HepG2 (cell line): ENCODE data around the gene PLK2. TPM values are rescaled to one million over a fixed set of nuclear protein-coding genes. Genes with fewer than 3 reads are reported as not detected.

ENCODE experiments used
- ADNP ChIP-seq: sonication (generic); formaldehyde crosslinking; IDR thresholded peaks from 2 replicates; pipeline ENCODE4 v1.4.0; 2020; ENCODE audit warnings: missing genetic modification reagents
- FLYWCH1 ChIP-seq: sonication (generic); formaldehyde crosslinking; IDR thresholded peaks from 2 replicates; pipeline ENCODE4 v1.8.1; 2023; ENCODE audit warnings: mild to moderate bottlenecking, missing genetic modification reagents
- NAIF1 ChIP-seq: sonication (generic); formaldehyde crosslinking; IDR thresholded peaks from 2 replicates; pipeline ENCODE4 v1.5.0; 2020; ENCODE audit warnings: mild to moderate bottlenecking, missing genetic modification reagents, borderline replicate concordance
- POLR2AphosphoS5 ChIP-seq: IDR thresholded peaks from 2 replicates; pipeline ENCODE4 v1.6.1; 2012; ENCODE audit warnings: low read depth, low read length
- RNF2 ChIP-seq: fragments of 450-650 bp; conservative IDR thresholded peaks from 2 replicates; pipeline ENCODE4 v1.6.1; 2016; ENCODE audit warnings: low read depth
- TOE1 ChIP-seq: sonication (generic); formaldehyde crosslinking; IDR thresholded peaks from 2 replicates; pipeline ENCODE4 v1.4.0; 2020; ENCODE audit warnings: mild to moderate bottlenecking, missing genetic modification reagents
- TP53 ChIP-seq: sonication (generic); formaldehyde crosslinking; conservative IDR thresholded peaks from 2 replicates; pipeline ENCODE4 v1.4.0; 2020; ENCODE audit warnings: missing genetic modification reagents
- YY1 ChIP-seq: IDR thresholded peaks from 2 replicates; pipeline ENCODE4 v1.6.1; 2011; ENCODE audit warnings: low read length, low read depth, moderate library complexity, mild to moderate bottlenecking; ENCODE audit not compliant: insufficient read depth, insufficient replicate concordance
- ZFX ChIP-seq: sonication (generic); formaldehyde crosslinking; IDR thresholded peaks from 2 replicates; pipeline ENCODE4 v1.4.0; 2020; ENCODE audit warnings: mild to moderate bottlenecking, low read depth, missing genetic modification reagents, moderate library complexity
- ZNF577 ChIP-seq: sonication (generic); formaldehyde crosslinking; IDR thresholded peaks from 2 replicates; pipeline ENCODE4 v1.4.0; 2020; ENCODE audit warnings: mild to moderate bottlenecking, low read depth, missing genetic modification reagents, borderline replicate concordance
- ZNF7 ChIP-seq: IDR thresholded peaks from 2 replicates; pipeline ENCODE4 v1.6.1; 2016; ENCODE audit warnings: missing biosample characterization, missing genetic modification reagents
- ZSCAN30 ChIP-seq: sonication (generic); formaldehyde crosslinking; IDR thresholded peaks from 2 replicates; pipeline ENCODE4 v1.5.0; 2020; ENCODE audit warnings: mild to moderate bottlenecking, missing genetic modification reagents
- polyA plus RNA-seq, 8 experiments: library from polyadenylated mRNA; depleted of rRNA in 3 of 8; stranded (reverse) in 7 of 8; unstranded in 1 of 8; fragments of >200 nt; fragmentation: Illumina TruSeq in 4 of 8; extraction: Trizol in 4 of 8; gene quantifications; 2 replicates each; pipeline versions ENCODE4 v1.2.1 to v1.2.3, GENCODE V29; 2011 to 2016; ENCODE audit warnings: low read depth in 4 of 8, missing spikeins in 1 of 8, mixed read lengths in 1 of 8; ENCODE audit not compliant: insufficient read depth in 1 of 8
- total RNA-seq, 5 experiments: library from RNA; depleted of rRNA; stranded (reverse); fragments of >200 nt; fragmentation: Illumina TruSeq; extraction: Trizol; gene quantifications; 2 replicates each; pipeline ENCODE4 v1.2.3, GENCODE V29; 2016; ENCODE audit warnings: low read depth in 1 of 5
- TF ChIP-seq, protein P1 (sequence below): sonication (generic); formaldehyde crosslinking; IDR thresholded peaks from 2 replicates; pipeline ENCODE4 v1.4.0; 2020; ENCODE audit warnings: missing genetic modification reagents
- TF ChIP-seq, protein P2 (sequence below), 2 experiments: sonication (generic) in 1 of 2; formaldehyde crosslinking in 1 of 2; IDR thresholded peaks; 2 replicates each; pipeline versions ENCODE4 v1.5.1 to v1.6.1; 2011 to 2020; ENCODE audit warnings: borderline replicate concordance in 1 of 2, low read depth in 1 of 2, low read length in 1 of 2, mild to moderate bottlenecking in 1 of 2, missing genetic modification reagents in 1 of 2, moderate library complexity in 1 of 2
- TF ChIP-seq, protein P3 (sequence below): IDR thresholded peaks from 2 replicates; pipeline ENCODE4 v1.6.1; 2016; ENCODE audit warnings: low read depth
- TF ChIP-seq, protein P4 (sequence below): sonication (generic); formaldehyde crosslinking; IDR thresholded peaks from 2 replicates; pipeline ENCODE4 v1.9.0; 2021; ENCODE audit warnings: missing genetic modification reagents, borderline replicate concordance
- TF ChIP-seq, protein P5 (sequence below): sonication (generic); formaldehyde crosslinking; IDR thresholded peaks from 2 replicates; pipeline ENCODE4 v1.5.1; 2020; ENCODE audit warnings: missing genetic modification reagents, mild to moderate bottlenecking, borderline replicate concordance

PLK2 gene
- total and polyA plus RNA-seq, 2 of the 13 experiments (the other 11 are each of a cell fraction or from before 2014, with no cell fraction given), result 9.6 to 29.6 TPM

DNA sequence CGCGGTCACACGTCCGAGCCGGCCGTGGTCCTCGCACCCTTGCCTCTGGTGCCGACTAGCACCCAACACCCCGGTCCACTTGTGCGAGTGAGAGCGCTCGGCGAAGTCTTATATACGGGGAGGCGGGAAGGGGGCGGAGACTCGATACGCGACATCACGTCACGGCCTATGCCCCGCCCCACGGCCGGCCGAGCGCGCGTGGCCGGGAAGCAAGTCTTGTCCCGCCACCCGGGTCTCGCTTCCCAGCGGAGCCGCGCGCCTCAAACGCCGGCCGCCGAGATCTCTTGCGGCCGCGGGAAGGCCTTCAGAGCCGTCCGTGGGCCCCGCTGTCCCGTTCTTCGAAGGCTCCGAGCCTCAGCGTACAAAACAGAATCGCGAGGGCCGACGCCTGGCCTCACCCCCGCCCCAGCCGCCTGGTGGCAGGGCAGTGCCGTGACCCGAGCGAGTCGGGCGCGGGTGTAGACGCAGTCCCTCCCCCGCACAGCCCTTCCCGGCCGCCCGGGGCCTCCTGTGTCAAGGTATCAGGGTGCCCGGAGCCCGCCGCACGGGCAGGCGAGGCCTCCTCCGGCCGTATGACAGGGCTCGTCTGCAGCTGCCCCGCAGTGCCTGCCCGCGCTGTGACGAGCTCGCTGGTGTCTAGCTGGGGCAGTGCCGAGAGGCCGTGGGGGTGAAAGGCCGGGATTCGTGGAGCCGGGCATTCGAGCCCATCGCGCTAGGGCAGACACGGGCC lies at the start of gene PLK2 (continued):
- TF ChIP-seq, protein P1, sequence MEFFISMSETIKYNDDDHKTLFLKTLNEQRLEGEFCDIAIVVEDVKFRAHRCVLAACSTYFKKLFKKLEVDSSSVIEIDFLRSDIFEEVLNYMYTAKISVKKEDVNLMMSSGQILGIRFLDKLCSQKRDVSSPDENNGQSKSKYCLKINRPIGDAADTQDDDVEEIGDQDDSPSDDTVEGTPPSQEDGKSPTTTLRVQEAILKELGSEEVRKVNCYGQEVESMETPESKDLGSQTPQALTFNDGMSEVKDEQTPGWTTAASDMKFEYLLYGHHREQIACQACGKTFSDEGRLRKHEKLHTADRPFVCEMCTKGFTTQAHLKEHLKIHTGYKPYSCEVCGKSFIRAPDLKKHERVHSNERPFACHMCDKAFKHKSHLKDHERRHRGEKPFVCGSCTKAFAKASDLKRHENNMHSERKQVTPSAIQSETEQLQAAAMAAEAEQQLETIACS, result peak; percentile 67; the same call in 1 of the 2 replicates
- TF ChIP-seq NAIF1 (CRISPR knock-in tag) (no peak), ADNP (CRISPR knock-in tag) (no peak), POLR2AphosphoS5 (peak; percentile 94), ZSCAN30 (CRISPR knock-in tag) (no peak), ZNF577 (CRISPR knock-in tag) (0 out of 2 replicates have a peak, but pooled peaks have one; percentile 56), TP53 (no peak; the same call in 1 of the 2 replicates), TOE1 (CRISPR knock-in tag) (no peak), ZFX (CRISPR knock-in tag) (peak; percentile 87), YY1 (peak; percentile 19), ZNF7 (no peak), FLYWCH1 (CRISPR knock-in tag) (no peak), RNF2 (no peak)
- TF ChIP-seq, protein P2, sequence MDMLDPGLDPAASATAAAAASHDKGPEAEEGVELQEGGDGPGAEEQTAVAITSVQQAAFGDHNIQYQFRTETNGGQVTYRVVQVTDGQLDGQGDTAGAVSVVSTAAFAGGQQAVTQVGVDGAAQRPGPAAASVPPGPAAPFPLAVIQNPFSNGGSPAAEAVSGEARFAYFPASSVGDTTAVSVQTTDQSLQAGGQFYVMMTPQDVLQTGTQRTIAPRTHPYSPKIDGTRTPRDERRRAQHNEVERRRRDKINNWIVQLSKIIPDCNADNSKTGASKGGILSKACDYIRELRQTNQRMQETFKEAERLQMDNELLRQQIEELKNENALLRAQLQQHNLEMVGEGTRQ (IDR thresholded peaks at IDR 0.05; ENCODE audit: low read depth, low read length), result no peak
- TF ChIP-seq, protein P2 (CRISPR knock-in tag; IDR thresholded peaks at IDR 0.05; ENCODE audit: borderline replicate concordance), result 0 out of 2 replicates have a peak, but pooled peaks have one; percentile 15
- TF ChIP-seq, protein P3, sequence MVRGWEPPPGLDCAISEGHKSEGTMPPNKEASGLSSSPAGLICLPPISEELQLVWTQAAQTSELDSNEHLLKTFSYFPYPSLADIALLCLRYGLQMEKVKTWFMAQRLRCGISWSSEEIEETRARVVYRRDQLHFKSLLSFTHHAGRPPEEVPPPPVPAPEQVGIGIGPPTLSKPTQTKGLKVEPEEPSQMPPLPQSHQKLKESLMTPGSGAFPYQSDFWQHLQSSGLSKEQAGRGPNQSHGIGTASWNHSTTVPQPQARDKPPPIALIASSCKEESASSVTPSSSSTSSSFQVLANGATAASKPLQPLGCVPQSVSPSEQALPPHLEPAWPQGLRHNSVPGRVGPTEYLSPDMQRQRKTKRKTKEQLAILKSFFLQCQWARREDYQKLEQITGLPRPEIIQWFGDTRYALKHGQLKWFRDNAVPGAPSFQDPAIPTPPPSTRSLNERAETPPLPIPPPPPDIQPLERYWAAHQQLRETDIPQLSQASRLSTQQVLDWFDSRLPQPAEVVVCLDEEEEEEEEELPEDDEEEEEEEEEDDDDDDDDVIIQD (CRISPR knock-in tag), result no peak
- TF ChIP-seq, protein P4, sequence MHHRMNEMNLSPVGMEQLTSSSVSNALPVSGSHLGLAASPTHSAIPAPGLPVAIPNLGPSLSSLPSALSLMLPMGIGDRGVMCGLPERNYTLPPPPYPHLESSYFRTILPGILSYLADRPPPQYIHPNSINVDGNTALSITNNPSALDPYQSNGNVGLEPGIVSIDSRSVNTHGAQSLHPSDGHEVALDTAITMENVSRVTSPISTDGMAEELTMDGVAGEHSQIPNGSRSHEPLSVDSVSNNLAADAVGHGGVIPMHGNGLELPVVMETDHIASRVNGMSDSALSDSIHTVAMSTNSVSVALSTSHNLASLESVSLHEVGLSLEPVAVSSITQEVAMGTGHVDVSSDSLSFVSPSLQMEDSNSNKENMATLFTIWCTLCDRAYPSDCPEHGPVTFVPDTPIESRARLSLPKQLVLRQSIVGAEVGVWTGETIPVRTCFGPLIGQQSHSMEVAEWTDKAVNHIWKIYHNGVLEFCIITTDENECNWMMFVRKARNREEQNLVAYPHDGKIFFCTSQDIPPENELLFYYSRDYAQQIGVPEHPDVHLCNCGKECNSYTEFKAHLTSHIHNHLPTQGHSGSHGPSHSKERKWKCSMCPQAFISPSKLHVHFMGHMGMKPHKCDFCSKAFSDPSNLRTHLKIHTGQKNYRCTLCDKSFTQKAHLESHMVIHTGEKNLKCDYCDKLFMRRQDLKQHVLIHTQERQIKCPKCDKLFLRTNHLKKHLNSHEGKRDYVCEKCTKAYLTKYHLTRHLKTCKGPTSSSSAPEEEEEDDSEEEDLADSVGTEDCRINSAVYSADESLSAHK (CRISPR knock-in tag), result no peak
- TF ChIP-seq, protein P5, sequence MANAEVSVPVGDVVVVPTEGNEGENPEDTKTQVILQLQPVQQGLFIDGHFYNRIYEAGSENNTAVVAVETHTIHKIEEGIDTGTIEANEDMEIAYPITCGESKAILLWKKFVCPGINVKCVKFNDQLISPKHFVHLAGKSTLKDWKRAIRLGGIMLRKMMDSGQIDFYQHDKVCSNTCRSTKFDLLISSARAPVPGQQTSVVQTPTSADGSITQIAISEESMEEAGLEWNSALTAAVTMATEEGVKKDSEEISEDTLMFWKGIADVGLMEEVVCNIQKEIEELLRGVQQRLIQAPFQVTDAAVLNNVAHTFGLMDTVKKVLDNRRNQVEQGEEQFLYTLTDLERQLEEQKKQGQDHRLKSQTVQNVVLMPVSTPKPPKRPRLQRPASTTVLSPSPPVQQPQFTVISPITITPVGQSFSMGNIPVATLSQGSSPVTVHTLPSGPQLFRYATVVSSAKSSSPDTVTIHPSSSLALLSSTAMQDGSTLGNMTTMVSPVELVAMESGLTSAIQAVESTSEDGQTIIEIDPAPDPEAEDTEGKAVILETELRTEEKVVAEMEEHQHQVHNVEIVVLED (CRISPR knock-in tag), result no peak
